NCI-H1048 (cell line): ENCODE measurements around the gene EZH2.

Experiments used
- DNase-seq: peaks from one replicate; lab custom pipeline; 2025; lab: John Stamatoyannopoulos, UW

EZH2 gene

DNA sequence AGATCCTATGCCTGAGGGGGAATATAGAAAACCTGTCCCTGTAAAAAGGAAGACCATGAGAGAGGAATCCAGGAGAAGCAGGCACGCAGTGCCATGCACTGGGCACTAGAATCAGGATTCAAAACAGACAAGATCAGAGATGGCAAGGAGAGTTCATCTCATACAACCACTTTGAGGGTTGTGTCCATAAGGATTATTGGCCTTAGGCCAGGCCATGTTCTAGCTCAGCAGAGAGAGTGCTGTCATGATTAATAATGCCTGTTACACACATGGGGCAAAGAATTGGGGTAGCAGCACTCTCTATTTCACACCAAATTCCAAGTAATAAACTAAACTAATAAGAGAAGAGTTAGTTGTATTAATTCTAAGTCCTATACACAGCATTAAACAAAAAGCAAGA, 29.1 kb downstream of the EZH2 start:
- DNase-seq, result no peak

DNA sequence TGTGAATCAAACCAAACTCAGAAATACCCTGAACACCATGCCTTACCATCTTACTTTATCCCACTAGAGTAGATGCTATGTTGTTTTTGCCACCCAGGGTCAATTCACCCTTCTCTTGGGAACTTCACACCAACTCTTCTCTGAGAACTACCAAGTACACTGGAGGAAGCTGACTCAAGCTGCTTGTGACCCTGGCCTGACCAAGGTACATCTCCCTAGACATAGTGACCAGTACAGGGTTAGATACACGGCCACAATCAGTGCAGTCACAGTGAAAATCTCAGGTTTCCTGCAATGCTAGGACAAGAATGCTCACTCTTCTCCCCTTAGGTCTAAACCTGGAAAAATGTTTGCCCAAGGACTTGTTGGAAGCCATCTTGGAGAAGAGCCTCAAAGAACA, 31.8 kb downstream of the EZH2 start:
- no peak for DNase-seq

DNA sequence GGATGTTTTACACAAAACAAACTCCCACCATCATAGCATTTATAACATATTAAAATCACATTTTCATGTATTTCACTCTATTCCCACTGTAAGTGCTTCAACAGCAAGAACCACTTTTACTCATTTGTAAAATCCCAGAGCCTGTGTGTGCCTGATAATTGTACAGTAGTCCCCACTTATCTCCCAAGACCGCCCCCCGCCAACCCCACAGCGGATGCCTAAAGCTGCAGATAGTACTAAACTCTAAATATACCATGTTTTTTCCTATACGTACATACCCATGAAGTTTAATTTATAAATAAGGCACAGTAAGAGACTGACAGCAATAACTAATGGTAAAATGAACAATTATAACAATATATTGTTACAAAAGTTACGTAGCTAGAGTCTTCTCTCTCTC, 33.5 kb downstream of the EZH2 start:
- no peak for DNase-seq

DNA sequence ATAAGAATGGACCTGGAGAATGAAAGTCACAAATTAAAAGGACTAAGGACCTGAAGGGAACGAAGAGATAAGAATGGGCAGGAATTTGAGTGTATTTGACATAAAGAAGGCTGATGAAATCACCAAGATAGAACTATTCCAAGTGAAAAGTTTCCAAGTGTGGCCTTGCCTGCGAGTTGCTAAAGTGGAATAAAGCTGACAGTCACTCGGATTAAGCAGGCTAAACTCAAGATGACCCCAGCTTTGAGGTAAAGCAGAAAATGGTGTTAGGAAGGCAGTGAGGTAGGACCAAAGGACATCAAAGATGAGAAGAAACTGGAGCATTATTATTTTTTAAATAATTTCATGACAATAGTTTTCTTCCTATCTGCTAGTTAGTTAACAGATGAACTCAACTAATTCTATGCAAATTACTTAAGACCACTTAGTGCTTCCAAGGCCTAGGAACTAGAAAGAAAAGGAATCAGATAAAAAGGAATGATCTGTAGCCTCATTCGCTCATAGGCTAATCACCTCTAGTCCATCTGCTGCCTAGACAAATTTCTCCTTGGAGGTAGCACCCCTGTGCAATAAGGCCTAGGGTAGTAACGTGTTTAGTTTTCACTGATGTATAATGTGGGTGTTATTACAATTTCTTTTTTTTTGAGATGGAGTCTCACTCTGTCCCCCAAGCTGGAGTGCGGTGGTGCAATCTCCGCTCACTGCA, 34.5 kb downstream of the EZH2 start:
- DNase-seq, result no peak

DNA sequence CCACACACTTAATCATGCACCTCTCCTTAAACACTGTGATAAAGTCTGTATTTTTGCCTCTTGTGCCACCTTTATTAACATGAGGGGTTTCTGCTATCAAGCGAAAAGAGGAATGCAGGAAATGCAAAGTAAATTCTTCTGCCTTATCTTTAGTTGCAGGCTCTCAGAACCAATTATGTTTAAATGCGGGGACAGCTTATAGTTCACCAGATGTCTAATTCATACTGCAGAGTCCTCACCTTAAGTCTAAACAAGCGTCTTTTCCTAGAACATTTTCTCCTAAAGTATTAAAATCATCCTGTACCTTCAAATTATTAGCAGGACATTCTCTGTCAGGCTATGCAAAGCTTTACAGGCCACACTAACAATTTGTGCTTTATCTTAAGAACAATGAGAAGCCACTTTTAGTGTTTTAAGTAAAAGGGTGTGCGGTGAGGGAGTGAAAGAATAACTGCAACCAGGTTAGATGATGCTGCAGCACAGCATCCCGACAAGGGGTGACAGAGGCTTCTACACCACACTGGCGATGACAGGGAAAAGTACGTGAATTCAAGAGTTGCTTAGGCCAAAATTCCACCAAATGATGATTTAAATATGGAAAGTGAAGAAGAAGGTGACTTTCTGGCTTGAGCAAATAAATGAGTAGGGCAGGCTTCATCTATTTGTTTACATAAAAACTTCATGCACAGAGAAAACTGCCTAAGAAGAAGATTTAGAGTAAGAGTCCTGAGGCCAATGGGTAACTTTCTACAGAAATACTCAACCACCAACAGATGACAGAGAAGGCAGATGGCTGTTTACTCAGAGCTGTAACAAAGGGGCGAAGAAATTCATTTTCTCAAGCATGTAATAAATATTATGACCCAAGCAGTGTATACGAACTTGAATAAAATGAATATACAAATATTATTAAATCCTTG, 36.0 kb downstream of the EZH2 start:
- DNase-seq, result no peak

DNA sequence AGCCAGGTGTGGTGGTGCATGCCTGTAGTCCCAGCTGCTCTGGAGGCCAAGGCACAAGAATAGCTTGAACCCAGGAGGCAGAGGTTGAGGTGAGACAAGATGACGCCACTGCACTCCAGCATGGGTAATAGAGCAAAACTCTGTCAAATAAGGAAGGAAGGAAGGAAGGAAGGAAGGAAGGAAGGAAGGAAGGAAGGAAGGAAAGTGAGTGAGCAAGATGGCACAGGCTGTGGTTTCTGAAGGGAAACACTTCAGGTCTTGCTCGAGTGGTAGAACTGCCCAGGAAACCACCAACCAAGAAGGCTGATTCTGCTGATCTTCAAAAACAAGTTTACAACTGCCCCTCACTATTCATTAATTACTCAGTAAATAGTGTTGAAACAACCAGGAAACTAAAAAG, 45.2 kb downstream of the EZH2 start:
- no peak for DNase-seq

DNA sequence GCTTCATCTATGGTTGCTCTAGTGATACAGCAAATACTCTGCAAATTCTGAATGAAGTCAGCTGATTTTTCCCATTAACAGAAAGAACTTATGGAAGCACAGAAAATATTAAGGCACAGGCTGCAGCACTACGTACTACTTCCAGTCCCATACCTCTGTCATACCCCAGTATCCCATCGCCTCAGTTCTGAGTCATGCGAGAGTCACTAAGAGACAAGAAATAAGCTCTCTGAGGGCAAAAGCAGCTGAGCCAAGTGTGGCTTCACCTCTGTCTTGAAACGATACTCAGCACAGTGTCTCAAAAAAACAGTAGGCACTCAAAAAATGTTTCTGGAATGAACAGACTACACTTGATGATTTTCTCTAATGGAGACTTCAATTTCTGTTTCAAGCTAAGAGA, 48.2 kb downstream of the EZH2 start:
- DNase-seq, result no peak

DNA sequence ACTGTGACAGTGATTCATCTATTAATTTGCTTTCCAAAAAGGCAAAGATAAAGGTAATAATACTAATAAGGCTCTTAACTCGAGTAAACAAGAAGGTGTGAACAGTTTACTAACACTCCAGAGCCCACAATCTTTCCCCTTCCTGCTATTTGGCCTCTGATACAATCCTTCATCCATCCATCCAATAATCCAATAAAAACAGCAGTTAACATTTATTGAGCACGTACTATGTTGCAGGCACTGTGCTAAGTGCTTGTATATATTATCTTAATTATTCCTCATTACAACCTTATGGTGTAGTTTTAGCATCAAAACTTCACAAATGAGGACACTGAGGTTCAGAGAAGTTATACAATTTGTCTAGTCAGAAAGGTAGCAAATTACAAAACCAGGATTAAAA, 49.5 kb downstream of the EZH2 start:
- no peak for DNase-seq

DNA sequence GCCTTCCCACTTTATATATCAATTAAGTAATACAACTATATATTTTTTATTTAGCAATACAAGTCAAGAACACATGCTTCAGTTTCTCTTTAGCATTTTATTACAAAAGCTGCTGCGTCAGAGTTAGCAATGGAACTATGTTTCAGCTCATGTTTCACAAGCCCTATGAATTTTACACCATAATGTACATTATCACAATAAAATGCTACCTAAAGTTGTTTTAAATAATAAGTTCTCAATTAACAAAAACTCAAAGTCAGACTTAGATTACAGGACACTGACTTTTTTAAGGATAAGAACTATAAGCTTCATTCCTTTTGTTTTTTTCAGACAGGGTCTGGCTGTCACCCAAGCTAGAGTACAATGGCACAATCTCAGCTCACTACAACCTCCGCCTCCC, 52.3 kb downstream of the EZH2 start:
- no peak for DNase-seq

DNA sequence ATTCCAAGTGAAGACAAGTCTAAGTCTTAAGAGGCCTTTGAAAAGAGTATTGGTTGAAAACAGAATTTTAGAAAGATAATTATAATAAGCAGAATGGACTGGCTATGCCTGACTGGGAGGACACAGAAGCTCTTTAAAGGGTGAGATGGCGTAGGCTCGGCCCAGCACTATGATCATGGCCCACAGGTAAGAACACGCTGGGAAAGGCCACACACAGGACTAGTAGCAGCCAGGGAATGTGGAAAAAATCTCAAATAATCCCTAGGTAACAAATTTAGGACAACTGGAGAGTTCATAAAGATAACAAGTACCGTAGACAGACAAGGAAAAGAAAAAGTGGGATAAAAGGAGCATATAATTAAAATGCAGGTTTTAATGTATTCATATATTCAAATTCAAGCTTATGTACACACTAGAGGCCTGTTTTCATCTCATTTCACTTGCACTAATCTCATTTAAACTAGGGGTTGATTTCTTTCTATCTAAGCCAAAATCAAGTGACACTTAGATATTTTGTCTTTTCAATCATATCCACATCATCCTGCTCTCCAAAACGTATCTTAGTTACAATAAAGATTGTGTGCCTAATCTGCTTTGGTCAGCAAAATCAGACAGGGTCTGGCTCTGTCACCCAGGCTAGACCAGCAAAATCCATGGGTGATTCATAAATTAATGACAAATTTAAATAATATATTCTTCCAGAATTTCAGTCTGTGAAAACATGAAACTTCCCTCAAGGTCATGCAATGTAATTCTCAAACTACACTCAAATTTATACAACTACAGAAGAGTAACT, 53.0 kb downstream of the EZH2 start:
- DNase-seq, result no peak

DNA sequence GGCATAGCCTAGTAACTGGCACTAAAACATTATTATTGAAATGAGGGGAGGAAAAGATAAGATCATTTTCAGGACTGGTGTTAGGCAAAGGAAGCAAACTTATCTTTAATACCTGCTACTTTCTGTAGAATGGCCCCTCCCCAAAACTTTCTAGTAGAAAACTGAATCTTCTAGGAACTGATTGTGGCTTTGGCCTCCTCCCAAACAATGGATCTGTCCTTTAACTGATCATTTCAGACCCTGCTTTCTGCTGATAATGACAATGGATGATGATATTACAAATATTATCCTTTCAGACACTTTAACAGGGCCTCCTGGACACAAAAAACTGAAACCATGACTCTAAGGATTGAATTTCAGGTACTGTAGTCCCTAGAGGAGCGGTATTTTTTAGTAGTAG, 55.1 kb downstream of the EZH2 start:
- DNase-seq, result no peak

DNA sequence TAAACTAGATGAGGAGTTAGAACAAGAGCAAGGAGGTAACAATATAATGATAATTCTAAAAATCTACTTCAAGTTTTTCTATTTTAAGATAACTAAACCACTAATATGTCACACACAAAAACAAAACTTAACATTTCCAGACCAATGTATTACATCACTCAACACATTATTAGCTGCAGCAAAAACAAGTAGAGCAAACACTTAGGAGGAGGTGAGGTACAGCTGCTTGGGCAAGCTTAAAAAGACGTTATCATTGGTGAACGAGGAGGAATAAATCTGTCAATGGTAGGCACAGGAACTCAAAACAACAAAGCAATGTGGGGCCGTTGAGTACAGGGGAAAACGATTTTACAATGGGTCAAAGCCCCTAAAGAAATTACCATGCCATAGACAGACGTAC, 58.8 kb downstream of the EZH2 start:
- DNase-seq, result no peak

DNA sequence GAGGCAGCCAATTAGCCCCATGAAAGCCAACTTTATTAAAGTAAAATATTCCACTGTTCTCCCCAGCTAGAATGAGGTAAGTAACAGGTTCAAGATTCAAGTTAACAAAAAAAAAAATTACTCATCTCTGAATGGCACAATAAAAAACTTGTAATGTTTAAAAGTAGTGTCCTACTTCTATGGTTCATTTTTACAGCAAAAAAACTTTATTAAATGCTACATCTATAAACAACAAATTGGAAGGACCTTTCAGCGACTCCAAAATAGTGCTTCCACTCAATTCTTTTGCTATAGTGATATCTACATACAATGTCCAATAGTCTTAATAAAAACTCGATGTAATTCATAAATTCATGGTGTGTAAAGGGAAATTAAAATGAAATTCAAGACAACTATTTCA, 59.2 kb downstream of the EZH2 start:
- DNase-seq, result no peak

DNA sequence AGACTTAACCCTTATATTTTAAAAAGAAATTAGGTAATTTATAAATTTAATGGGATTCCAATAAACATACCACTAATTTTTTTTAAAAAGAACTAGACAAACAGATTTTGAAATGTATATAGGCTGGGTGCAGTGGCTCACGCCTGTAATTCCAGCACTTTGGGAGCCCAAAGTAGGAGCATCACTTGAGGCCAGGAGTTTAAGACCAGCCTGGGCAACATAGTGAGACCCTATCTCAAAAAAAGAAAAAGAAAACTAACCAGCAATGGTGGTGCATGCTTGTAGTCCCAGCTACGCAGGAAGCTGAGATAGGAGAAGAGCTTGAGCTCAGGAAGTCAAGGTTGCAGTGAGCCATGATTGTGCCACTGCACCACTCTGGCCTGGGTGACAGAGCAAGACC, 62.7 kb downstream of the EZH2 start:
- no peak for DNase-seq

DNA sequence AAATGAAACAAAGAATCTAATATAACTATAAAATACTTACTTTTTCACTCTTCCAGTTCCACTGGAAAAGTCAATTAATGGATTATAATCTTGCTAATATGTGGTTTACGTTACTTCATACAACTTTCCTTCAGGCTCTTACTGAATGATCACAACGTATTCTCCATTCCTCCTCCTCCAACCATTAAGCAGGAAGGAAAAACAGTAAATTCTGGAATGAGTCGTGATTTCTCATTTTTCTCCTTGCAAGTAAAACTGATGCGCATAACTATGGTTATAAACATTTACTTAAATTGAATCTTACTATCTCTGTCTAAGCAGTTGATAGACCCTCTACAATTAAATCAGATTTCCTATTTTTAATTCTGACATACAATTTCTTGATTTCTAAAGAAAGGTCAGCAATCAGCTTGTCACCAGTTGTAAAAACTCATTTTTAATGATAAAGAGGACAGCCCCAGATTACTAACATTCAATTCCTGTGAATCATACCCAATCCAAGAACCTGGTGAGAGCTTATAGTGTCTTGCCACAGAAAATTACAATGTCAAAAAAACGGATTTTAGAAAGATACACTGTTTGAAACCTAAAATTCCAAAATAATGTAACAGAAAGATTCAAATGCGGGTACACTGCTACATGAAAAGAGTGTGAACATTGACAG, 64.3 kb downstream of the EZH2 start:
- DNase-seq, result no peak

DNA sequence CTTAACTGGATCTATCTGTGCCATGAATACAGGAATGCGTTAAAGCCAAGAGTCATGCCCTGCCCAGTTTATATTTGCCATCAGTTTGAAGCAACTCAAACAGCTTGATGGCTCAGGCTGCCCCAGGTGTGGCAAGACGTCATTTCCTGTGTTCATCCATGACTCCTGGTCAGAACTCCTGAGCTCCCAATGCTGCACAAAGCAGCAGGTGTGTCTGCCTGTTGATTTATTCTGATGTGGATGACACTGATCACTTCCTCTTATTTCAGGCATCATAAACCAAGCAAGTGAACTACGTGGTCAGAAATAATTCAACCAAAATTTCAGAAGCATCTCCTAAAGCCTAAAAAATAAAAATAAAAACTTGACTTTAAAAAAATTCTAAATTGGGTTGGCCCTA, 68.5 kb downstream of the EZH2 start:
- DNase-seq, result no peak

DNA sequence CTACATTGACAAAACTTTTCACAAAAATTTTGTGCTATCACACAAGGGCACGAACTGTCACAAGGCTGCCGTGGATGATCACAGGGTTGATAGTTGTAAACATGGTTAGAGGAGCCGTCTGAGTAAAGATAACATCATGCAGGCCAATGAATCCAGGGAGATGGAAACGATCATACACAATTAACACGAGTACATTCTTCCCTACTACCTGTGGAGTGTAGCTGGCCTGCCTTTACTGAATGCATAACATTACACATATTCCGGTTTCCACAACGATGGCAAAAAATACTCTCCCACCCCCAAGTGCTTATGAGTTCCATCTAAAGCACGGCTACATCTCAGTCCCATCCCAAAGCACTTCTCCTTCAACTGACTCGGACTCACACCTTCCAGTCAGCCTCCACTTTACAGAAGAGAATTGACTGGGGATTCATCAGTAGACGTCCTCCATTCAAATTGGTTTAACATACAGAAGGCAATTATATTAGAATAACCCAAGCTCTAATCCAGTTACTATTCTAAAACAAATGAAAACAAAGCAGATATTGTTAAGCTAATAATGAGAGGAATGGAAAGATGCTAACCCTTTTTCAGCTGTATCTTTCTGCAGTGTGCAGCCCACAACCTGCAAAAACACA, 69.0 kb downstream of the EZH2 start:
- no peak for DNase-seq

DNA sequence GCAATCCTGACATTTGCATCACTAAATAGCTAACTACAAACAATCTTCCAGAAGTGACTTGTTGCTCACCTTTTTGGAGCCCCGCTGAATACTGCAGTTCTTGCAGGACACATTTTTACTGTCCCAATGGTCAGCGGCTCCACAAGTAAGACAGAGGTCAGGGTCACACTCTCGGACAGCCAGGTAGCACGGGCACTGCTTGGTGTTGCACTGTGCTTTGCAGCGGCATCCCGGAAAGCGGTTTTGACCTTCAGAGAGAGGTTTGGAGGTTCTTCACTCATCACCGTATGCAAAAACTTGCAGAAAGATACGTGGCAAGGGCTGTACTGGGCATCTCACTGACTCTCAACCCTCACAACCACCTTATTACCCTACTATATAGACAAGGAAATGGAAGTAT, 70.2 kb downstream of the EZH2 start:
- DNase-seq, result no peak

DNA sequence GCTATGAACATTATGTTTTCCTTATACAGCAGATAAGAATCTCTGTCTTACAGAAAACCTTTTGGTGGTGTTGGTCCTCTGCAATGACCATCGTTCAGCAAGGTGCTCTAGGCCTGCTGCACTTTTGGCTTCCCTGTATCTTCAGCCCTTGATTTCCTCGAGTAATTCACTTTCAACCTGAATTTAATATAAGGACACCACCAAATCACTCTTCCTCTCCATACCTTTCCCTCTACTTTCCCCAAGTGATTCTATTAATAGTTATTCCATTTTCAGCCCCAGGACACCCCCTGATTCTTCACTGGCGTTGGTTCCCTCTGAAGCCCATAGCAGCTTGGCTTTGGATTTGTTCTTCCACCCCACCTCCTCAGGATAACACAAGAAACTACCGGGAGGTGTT, 72.2 kb downstream of the EZH2 start:
- no peak for DNase-seq

DNA sequence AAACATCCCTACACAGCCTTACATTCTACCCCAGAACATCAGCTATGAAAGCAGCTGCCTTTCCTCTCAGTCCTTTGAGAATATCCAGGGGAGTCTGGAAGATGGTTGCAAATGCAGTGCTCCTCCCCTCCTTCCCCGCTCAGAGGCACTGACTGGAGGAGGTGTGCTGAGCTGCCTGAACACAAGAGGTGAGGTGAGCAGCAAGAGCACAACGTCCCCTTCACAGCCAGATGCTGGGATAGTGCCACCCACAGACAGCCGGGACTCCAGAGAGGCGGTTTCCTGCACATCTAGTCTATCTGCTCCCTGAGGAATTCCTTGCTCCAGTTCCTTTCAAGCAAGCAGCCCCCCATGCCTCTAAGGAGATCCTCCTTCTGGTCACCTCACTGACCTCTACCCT, 74.2 kb downstream of the EZH2 start:
- DNase-seq, result no peak

DNA sequence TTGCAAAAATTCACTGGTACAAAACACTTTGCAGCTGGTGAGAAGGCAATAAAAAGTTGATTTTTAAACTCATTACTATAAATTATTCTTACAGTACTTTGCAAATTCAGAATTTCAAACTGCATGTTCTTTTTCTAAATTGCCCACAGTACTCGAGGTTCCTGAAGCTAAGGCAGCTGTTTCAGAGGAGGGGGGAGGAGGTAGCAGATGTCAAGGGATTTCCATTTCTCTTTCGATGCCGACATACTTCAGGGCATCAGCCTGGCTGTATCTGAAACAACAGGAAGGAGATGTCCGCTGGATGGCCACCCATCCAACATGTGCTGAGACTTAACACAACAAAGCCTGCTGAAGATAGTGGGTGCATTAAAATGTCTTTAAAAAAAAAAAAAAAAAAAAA, 76.7 kb downstream of the EZH2 start:
- no peak for DNase-seq

DNA sequence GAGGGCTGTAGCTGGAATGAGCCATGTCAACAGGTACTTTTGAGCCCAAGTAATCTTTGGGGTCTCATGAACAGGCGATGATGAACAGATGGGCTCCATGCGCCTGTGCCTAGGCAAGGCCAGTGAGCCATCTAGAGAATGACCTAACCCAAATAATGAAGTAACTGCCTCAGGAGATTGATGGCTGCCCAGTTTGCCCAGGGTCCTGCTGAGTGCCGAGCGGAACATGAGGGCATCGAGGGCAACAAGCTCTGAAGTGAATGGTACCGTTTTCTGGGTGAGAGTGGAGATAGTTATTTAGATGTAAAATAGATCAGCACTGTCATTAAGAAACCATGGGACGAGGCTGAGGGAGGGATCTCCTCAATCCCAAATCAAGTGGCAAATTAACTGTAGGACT, 77.9 kb downstream of the EZH2 start:
- DNase-seq, result no peak
